Astrocyte (in vitro differentiated cells and primary cell): ENCODE data around the gene HOXA2. TPM values are rescaled to one million over a fixed set of nuclear protein-coding genes. Genes with fewer than 3 reads are reported as not detected.

ENCODE experiments used
- DNase-seq: peaks from one replicate; pipeline ENCODE4 v3.0.0-alpha.2; 2010; ENCODE audit warnings: low read depth
- FAIRE-seq: peaks from 2 replicates; lab custom pipeline; 2011; peaks lifted over from hg19 to GRCh38; lab: Jason Lieb, UNC
- H2AFZ ChIP-seq: 2 replicates; pipeline ENCODE4 v1.6.0; 2012; ENCODE audit warnings: low read depth, low read length, inconsistent platforms
- H3K27ac ChIP-seq: 2 replicates; pipeline ENCODE4 v1.5.1; 2011; ENCODE audit warnings: low read depth, low read length, inconsistent platforms
- H3K27me3 ChIP-seq: 2 replicates; pipeline ENCODE4 v1.6.0; 2011; ENCODE audit warnings: low read length, inconsistent platforms; ENCODE audit not compliant: insufficient read depth
- H3K36me3 ChIP-seq: 2 replicates; pipeline ENCODE4 v1.5.1; 2011; ENCODE audit warnings: low read length, inconsistent platforms; ENCODE audit not compliant: insufficient read depth
- H3K4me1 ChIP-seq: 2 replicates; pipeline ENCODE4 v1.5.1; 2011; ENCODE audit warnings: low read length, inconsistent platforms; ENCODE audit not compliant: insufficient read depth
- H3K4me2 ChIP-seq: 2 replicates; pipeline ENCODE4 v1.6.0; 2012; ENCODE audit warnings: low read length, inconsistent platforms
- H3K4me3 ChIP-seq: 2 replicates; pipeline ENCODE4 v1.5.1; 2011; ENCODE audit warnings: low read depth, mild to moderate bottlenecking, low read length, inconsistent platforms; ENCODE audit not compliant: insufficient read depth
- H3K79me2 ChIP-seq: 2 replicates; pipeline ENCODE4 v1.6.0; 2012; ENCODE audit warnings: mild to moderate bottlenecking, low read length, inconsistent platforms; ENCODE audit not compliant: insufficient read depth
- H3K9ac ChIP-seq: 2 replicates; pipeline ENCODE4 v1.6.0; 2012; ENCODE audit warnings: mild to moderate bottlenecking, low read length, inconsistent platforms
- H3K9me3 ChIP-seq: 2 replicates; pipeline ENCODE4 v1.5.1; 2012; ENCODE audit warnings: low read depth, mild to moderate bottlenecking, low read length, inconsistent platforms; ENCODE audit not compliant: insufficient read depth
- H4K20me1 ChIP-seq: 2 replicates; pipeline ENCODE4 v1.6.0; 2012; ENCODE audit warnings: low read length, inconsistent platforms; ENCODE audit not compliant: insufficient read depth
- H3K27ac Mint-ChIP-seq: one replicate; pipeline ENCODE4 v1.8.0; 2021; ENCODE audit warnings: mild to moderate bottlenecking, mixed read lengths; ENCODE audit not compliant: unreplicated experiment
- H3K27me3 Mint-ChIP-seq: one replicate; pipeline ENCODE4 v1.8.0; 2021; ENCODE audit warnings: low read depth, mixed read lengths; ENCODE audit not compliant: unreplicated experiment
- H3K36me3 Mint-ChIP-seq: one replicate; pipeline ENCODE4 v1.8.0; 2021; ENCODE audit warnings: low read depth, mixed read lengths; ENCODE audit not compliant: unreplicated experiment
- H3K4me1 Mint-ChIP-seq: one replicate; pipeline ENCODE4 v1.8.0; 2021; ENCODE audit warnings: low read depth, mixed read lengths; ENCODE audit not compliant: unreplicated experiment
- H3K4me3 Mint-ChIP-seq: one replicate; pipeline ENCODE4 v1.8.0; 2021; ENCODE audit warnings: mild to moderate bottlenecking, moderate library complexity, mixed read lengths; ENCODE audit not compliant: unreplicated experiment
- H3K9me3 Mint-ChIP-seq: one replicate; pipeline ENCODE4 v1.8.0; 2021; ENCODE audit warnings: mild to moderate bottlenecking, mixed read lengths; ENCODE audit not compliant: unreplicated experiment
- CTCF ChIP-seq: IDR thresholded peaks from 2 replicates; pipeline ENCODE4 v1.5.1; 2011; ENCODE audit warnings: low read depth, mild to moderate bottlenecking, inconsistent platforms, low read length, moderate library complexity; ENCODE audit not compliant: insufficient read depth
- EZH2 ChIP-seq: IDR thresholded peaks from 2 replicates; pipeline ENCODE4 v1.6.1; 2012; ENCODE audit warnings: mild to moderate bottlenecking, low read length, inconsistent platforms; ENCODE audit not compliant: insufficient read depth
- total RNA-seq: library from RNA; stranded (reverse); gene quantifications from 2 replicates; pipeline ENCODE4 v1.2.1, GENCODE V29; 2021

Gene HOXA2
- total RNA-seq, 1 donor from 2014 or later = not detected

GRCh38 chr7:27094304-27095049, 8.0 kb downstream of the HOXA2 start:
- H3K27me3 Mint-ChIP-seq = peaks cover 93% of the 10 kb centered on the region
- no peak overlapping the region for H3K27ac Mint-ChIP-seq
- Histone ChIP-seq H3K27ac (no peak overlapping the region), H3K36me3 (no peaks in the 10 kb centered on the region), H3K79me2 (peaks cover 32% of the 10 kb centered on the region), H2AFZ (no peak overlapping the region), H3K9me3 (no peaks in the 10 kb centered on the region), H3K27me3 (peaks cover 77% of the 10 kb centered on the region), H3K9ac (no peak overlapping the region), H3K4me1 (no peaks in the 10 kb centered on the region), H4K20me1 (peaks cover 8% of the 10 kb centered on the region), H3K4me3 (no peak overlapping the region), H3K4me2 (no peak overlapping the region)
- TF ChIP-seq EZH2 (no peak), CTCF (no peak)
- H3K9me3 Mint-ChIP-seq = peaks cover 32% of the 10 kb centered on the region
- H3K4me1 Mint-ChIP-seq = peaks cover 2% of the 10 kb centered on the region
- FAIRE-seq = no peak
- H3K4me3 Mint-ChIP-seq = no peak overlapping the region
- DNase-seq = no peak
- peaks cover 2% of the 10 kb centered on the region for H3K36me3 Mint-ChIP-seq

- no peak overlapping the region for H3K9ac ChIP-seq
Measured at GRCh38 chr7:27093184-27093895, 9.1 kb downstream of the HOXA2 start.

More at GRCh38 chr7:27093184-27093895, 9.1 kb downstream of the HOXA2 start:
- Mint-ChIP-seq H3K27me3 (peaks cover 92% of the 10 kb centered on the region), H3K4me3 (no peak overlapping the region), H3K36me3 (no peaks in the 10 kb centered on the region), H3K9me3 (peaks cover 28% of the 10 kb centered on the region), H3K27ac (no peak overlapping the region), H3K4me1 (peaks cover 2% of the 10 kb centered on the region)
- no peaks in the 10 kb centered on the region for H3K36me3 ChIP-seq
- H3K79me2 ChIP-seq = peaks cover 21% of the 10 kb centered on the region
- no peak for FAIRE-seq
- H4K20me1 ChIP-seq = peaks cover 8% of the 10 kb centered on the region
- no peak overlapping the region for H3K27ac ChIP-seq
- DNase-seq = no peak
- H3K4me2 ChIP-seq = no peak overlapping the region
- no peak overlapping the region for H2AFZ ChIP-seq
- H3K4me1 ChIP-seq = no peaks in the 10 kb centered on the region
- TF ChIP-seq CTCF = no peak
- no peak for TF ChIP-seq EZH2
- no peaks in the 10 kb centered on the region for H3K9me3 ChIP-seq
- peaks cover 79% of the 10 kb centered on the region for H3K27me3 ChIP-seq
- H3K4me3 ChIP-seq = no peak overlapping the region
